Endothelial cell of hepatic sinusoid (primary cell): ENCODE data around the gene ESD.

Source experiments
- in situ Hi-C: cut with HindIII; loops from 2 replicates; pipeline ENCODE4 v1.10.0; 2017; ENCODE audit warnings: low sequenced_read_pairs

Gene ESD

DNA sequence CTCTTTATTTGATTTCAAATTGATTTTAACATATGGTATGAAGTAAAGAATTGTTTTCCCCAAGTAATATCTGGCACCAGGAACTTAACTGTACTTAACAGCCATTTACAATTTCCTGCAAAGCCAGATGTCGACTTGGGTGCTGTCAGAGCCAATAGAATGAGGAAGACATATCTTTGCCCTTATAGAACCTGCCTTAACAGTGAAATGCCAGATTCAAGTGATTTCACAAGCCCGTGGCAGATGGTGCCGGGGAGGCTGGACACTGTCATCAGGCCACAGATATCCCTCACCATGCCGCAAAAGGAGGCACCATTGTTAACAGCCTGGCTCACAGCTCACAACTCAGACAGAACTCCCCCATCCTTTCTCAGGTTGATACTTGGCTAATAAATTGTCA is 48.7 kb downstream of the ESD start:
- in situ Hi-C loops = no loop called here

DNA sequence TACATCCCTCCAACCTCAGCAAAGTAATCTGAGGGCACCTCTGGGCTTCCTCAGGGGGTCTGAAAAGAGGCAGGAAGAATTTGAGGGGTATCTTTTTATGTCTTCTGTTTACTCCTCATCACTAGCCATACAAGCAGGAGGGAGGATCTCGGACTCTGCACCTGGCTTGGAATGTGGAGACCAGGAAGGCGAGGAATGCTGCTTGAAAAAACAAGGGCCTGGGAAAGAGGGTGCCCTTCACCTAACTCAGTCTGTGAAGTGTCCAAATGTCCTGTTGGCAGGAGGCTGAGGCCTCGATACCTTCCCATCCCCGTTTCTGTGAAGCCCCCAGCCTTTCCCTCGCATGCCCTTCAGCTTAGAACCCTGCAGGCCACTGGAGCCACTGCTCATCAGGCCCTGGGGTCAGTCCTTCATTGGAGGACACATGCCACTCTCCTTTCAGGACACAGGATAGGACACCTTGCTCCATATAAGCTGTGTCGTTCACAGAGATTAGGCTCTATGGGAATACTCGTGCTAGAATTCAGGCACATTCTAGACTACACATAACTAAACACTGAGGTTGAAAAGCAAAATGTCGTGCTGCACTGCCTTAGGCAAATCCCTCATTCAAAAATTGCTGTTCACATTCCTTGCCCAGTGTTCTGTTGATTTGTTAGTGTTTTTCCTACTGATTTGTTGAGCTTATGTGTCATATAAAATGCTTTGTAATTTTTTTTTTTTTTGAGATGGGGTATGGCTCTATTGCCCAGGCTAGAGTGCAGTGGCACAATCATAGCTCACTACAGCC is 49.7 kb downstream of the ESD start:
- in situ Hi-C loops = no loop called here

DNA sequence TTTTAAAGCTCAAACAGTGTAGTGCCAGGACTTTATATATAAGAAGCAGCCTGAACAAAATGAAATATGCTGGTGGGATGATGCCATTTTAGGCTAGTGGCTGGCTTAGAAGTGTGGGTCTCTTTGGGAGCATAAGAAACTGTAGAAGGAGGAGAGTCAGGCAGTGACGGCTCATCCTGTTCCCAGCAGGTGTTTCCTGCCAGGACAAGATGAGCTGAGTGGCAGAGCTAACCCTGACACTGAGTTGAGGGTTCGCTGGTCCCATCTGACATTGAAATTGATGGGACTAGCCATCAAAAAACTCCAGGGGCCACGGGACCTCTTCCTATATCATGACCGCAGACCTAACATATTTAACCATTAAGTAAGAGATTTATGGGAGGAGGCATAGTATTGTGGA is 51.3 kb downstream of the ESD start:
- in situ Hi-C loops = no loop called here

DNA sequence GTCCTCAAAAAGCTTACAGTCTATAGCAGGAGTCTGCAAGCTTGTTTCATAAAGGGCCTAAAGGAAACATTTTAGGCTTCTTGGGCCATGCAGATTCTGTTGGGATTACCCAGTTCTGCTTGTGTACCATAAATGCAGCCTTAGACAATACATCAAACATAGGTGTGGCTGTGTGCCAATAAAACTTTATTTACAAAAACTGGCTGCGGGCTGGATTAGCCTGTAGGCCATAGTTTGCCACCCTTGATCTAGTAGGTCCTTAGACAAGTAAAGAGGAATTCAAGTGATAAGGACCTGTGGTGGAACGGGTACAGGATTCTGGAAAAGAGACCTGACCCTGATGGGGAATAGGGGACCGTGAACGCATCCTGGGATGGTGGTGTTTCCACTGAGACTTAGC is 51.9 kb downstream of the ESD start:
- in situ Hi-C loops = no loop called here

DNA sequence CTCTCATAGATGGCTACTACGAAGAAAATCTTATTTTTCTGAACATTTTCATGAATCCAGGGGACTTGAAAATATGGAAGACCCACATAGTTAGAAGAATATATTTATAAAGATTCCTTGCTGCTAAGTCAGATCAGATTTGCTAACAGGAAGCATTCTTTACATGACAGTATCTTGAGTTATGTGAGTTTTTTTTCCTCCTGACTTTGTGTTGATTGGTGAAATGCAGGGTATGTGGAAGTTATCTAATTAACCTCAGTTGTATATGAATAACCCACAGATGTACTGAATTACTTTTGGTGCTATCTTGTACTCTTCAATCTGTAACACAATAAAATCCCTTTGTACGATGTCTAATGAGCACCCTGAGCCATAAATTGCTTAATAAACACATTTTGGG is 53.8 kb downstream of the ESD start:
- in situ Hi-C loops = no loop called here

DNA sequence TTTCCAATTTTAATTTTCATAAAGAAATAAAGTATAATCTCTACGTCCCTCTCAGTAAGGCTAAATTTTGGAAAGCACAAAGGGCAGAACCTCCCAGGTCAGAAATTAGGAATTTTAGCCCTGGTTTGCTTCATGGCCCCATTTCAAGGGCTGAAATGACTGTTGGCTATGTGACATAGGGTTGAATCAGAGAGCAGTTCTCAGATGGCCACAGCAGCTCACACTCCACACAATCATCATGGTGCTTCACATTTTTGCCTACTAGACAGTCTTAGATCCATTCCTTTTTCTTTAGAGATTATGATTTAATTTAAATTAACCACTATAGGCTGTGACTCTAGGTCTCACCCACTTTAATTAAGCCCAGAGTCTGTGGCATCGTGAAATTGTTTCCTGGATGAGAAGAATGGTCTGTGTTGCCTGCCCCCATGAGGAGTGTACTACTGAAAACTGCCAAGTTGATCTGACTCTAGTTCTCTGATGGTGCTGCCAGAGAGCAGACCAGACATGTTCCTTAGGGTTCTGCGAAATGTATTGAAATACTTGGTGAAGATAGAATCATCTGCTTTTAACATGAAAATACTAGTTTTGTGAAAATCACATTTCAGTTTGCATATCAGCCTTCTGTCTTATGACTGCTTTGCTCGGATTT is 57.4 kb downstream of the ESD start:
- in situ Hi-C loops = no loop called here

DNA sequence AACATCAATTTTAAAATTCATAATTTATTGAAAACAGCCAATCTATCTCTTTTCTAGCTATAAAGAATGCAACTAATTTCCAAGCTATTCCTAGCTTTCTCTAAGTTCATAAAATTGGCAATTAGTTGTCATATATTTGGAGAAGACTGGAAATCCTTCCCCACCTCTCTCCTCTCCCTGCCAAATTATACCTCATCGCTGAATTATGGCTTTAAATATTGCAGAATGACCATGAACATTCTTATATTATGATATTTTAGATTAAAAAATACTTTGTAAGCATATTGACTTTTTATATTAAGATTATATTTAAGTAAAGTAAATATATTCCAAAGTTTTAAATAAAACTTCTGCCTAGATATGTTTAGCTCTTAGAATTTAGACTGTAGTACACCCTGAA is 58.2 kb downstream of the ESD start:
- in situ Hi-C loops = no loop called here

DNA sequence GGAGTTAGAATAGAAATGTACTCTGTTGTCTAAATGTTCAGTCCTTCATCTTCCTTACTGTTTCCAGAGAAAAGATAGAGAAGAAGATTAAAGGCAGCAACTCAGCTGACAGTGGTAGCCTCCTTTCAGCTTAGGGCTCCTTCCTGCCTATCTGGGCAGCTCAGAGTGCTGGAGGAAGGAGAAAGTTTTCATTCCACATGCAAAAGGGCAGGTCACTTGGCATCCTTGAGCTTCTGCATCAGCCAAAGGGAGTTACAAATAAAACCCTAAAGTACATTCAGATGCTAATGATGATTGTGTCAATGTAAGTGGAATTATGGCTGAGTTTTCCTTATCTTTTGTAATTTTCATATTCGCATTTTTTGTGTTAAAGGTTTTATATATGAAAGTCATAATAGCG is 58.9 kb downstream of the ESD start:
- in situ Hi-C loops = no loop called here

DNA sequence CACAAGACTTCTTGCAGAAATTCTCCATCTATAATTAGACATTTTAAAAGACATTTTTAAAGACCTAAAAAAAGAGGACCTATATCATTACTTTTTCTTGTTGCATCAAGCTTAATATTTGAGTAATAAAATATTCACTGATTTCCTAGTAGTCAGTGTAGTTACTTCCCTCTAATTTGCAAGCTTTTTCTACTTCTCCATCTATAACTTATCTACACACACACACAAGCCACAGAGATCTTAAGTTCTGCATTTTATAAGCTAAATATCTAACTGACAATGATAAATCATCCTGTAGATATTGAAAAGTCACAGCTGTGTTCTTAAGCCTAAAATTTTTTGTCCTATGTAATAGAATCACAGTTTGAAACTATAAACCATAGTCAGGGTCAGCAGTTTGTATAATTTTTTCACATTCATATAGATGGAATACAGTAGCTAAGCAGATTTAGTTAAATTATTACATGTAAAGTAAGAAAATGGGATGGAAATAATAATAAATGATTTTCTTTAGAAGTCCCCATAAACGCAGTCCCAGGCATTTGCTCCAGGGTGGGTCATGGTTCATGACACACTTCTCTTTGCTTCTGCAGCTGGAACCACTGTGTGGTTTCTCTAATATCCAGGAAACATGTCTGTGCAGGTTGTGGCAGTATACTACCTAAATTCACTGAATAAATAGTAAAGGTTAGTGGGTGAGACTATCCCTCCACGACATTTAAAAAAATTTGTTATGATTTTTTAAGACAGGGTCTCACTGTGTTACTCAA is 60.2 kb downstream of the ESD start:
- in situ Hi-C loops = no loop called here

DNA sequence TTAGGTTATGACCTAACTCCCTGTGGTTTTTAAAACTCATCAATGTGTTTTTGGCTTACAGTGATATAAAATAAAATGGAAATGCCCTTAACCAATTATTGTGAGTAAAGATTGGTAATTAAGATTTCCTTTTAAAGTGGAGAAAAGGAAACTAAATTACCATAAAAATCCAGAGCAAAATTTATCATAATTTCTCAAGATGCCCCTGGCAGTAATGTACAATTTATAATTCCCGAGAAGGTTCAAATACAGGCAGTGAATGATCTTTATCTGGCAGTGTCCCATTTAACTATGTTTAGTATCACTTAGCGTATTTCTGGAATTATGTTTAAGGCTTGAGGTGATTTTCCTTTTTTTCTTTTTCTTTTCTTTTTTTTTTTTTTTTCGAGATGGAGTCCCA is 61.5 kb downstream of the ESD start:
- in situ Hi-C loops = no loop called here

DNA sequence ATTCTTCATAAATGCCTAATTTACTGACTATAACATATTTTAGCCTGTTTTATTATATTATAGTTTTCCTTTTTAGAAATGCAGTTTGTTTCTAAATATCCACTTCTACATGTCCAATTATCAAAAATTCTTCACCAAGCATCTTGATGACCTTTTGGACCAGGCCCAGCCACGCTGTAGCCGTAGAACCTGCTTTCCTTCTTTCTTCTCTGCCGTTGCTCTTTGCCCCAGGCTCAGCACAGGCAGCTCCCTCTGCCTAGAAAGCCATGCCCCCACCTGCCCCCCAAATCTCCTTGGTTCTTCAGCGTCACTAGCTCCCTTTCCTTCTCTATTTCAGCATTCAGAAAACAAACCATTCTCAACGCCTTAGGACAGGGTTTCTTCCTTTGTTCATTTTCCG is 65.4 kb downstream of the ESD start:
- in situ Hi-C loops = no loop called here

DNA sequence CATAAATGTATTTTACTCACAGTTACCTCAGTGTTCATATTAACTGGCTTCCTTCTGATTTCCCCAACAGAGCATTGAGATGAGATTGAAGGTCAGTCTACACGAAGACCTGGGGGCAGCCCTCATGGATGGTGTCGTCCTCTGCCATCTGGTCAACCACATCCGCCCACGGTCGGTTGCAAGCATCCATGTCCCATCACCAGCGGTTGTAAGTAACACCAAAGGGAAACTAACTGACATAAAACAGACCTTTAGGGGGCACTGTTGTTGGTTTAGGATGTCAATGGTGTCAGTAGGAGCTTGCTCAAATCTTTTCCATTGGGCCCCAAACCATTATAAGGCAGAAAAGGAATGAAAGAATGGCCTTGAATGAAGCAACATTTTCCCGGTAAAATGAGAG is 68.2 kb downstream of the ESD start:
- in situ Hi-C loops = no loop called here

DNA sequence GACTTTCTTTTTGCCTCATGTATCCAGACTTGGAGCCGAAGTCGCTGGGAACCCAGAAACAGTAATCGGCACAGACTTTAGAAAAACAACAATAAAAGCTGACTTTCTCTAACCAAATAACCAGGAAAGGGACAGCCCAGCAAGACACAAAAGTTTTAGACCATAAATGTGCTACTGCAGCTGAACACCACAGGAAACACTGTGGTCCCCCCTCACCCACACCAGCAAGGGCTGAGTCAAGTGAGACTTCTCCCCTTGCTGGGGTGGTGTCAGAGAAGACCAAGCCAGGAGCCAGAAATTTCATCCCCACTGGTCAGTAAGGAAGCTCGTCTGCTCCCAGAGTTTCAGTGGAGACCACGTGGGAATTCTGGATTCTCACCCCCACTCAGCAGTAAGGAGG is 70.6 kb downstream of the ESD start:
- in situ Hi-C loops = no loop called here
